H9 (cell line): ENCODE data around the gene ZMYND8. TPM values are rescaled to one million over a fixed set of nuclear protein-coding genes. Genes with fewer than 3 reads are reported as not detected.
A peak's percentile ranks its signal among the peaks of the same experiment; 100 is the strongest.

Source experiments
- DNase-seq: peaks from one replicate; pipeline ENCODE4 v3.0.0-alpha.2; 2017
- H2AFZ ChIP-seq: one replicate; pipeline ENCODE4 v1.6.1; 2013; ENCODE audit warnings: mild to moderate bottlenecking, low read length, control low read depth, moderate library complexity
- H2AK5ac ChIP-seq: 2 replicates; pipeline ENCODE4 v1.6.1; 2013; ENCODE audit warnings: low read length, control low read depth, mixed read lengths; ENCODE audit not compliant: insufficient read length
- H2BK120ac ChIP-seq: one replicate; pipeline ENCODE4 v1.6.1; 2013; ENCODE audit warnings: low read depth, mild to moderate bottlenecking, low read length, control low read depth, inconsistent platforms; ENCODE audit not compliant: poor library complexity, severe bottlenecking
- H2BK12ac ChIP-seq: 2 replicates; pipeline ENCODE4 v1.6.1; 2013; ENCODE audit warnings: low read length, control low read depth, mixed read lengths, low read depth; ENCODE audit not compliant: insufficient read length
- H2BK15ac ChIP-seq: 2 replicates; pipeline ENCODE4 v1.6.1; 2013; ENCODE audit warnings: low read depth, low read length, control low read depth
- H2BK20ac ChIP-seq: one replicate; pipeline ENCODE4 v1.6.1; 2013; ENCODE audit warnings: low read depth, mild to moderate bottlenecking, low read length, control low read depth, inconsistent platforms; ENCODE audit not compliant: poor library complexity, severe bottlenecking
- H2BK5ac ChIP-seq: 2 replicates; pipeline ENCODE4 v1.6.1; 2013; ENCODE audit warnings: low read length, control low read depth, mixed read lengths; ENCODE audit not compliant: insufficient read length
- H3K14ac ChIP-seq: 2 replicates; pipeline ENCODE4 v1.6.1; 2013; ENCODE audit warnings: low read length, control low read depth; ENCODE audit not compliant: insufficient read depth
- H3K18ac ChIP-seq: 2 replicates; pipeline ENCODE4 v1.6.1; 2013; ENCODE audit warnings: low read depth, mild to moderate bottlenecking, mixed read lengths, low read length, control low read depth; ENCODE audit not compliant: insufficient read length
- H3K23ac ChIP-seq: 2 replicates; pipeline ENCODE4 v1.6.1; 2013; ENCODE audit warnings: low read length, control low read depth, mixed read lengths, low read depth; ENCODE audit not compliant: insufficient read length
- H3K23me2 ChIP-seq: 2 replicates; pipeline ENCODE4 v1.6.1; 2013; ENCODE audit warnings: low read depth, mild to moderate bottlenecking, mixed read lengths, low read length, control low read depth; ENCODE audit not compliant: insufficient read length, poor library complexity, severe bottlenecking
- H3K27ac ChIP-seq: 2 replicates; pipeline ENCODE4 v1.5.1; 2013; ENCODE audit warnings: low read length, control low read depth, mixed read lengths, low read depth; ENCODE audit not compliant: insufficient read length
- H3K27me3 ChIP-seq: 2 replicates; pipeline ENCODE4 v1.6.1; 2013; ENCODE audit warnings: low read length, control low read depth, inconsistent platforms; ENCODE audit not compliant: insufficient read depth
- H3K4ac ChIP-seq: 2 replicates; pipeline ENCODE4 v1.6.1; 2013; ENCODE audit warnings: low read depth, mild to moderate bottlenecking, control low read depth, inconsistent platforms, low read length, moderate library complexity
- H3K4me1 ChIP-seq: 2 replicates; pipeline ENCODE4 v1.6.1; 2013; ENCODE audit warnings: low read length, control low read depth, inconsistent platforms; ENCODE audit not compliant: insufficient read depth
- H3K4me2 ChIP-seq: 2 replicates; pipeline ENCODE4 v1.6.1; 2013; ENCODE audit warnings: low read length, control low read depth, mixed read lengths; ENCODE audit not compliant: insufficient read length, insufficient read depth
- H3K56ac ChIP-seq: 2 replicates; pipeline ENCODE4 v1.6.1; 2013; ENCODE audit warnings: low read depth, mild to moderate bottlenecking, mixed read lengths, low read length, control low read depth; ENCODE audit not compliant: insufficient read length
- H3K79me1 ChIP-seq: 2 replicates; pipeline ENCODE4 v1.6.1; 2013; ENCODE audit warnings: low read depth, mild to moderate bottlenecking, moderate library complexity, low read length, control low read depth, inconsistent platforms; ENCODE audit not compliant: insufficient read depth, poor library complexity, severe bottlenecking
- H3K79me2 ChIP-seq: 2 replicates; pipeline ENCODE4 v1.6.1; 2013; ENCODE audit warnings: low read length, control low read depth, inconsistent platforms; ENCODE audit not compliant: insufficient read depth
- H3K9ac ChIP-seq: 2 replicates; pipeline ENCODE4 v1.6.1; 2013; ENCODE audit warnings: low read length, control low read depth, mixed read lengths; ENCODE audit not compliant: insufficient read length; ENCODE audit errors: extremely low read depth
- H3K9me3 ChIP-seq: one replicate; pipeline ENCODE4 v1.6.1; 2013; ENCODE audit warnings: low read depth, low read length, inconsistent platforms; ENCODE audit not compliant: control insufficient read depth
- H3T11ph ChIP-seq: one replicate; pipeline ENCODE4 v1.6.1; 2013; ENCODE audit warnings: mild to moderate bottlenecking, low read length, control low read depth, inconsistent platforms
- H4K20me1 ChIP-seq: one replicate; pipeline ENCODE4 v1.6.1; 2013; ENCODE audit not compliant: control insufficient read depth, insufficient read length, insufficient read depth
- H4K5ac ChIP-seq: 2 replicates; pipeline ENCODE4 v1.6.1; 2013; ENCODE audit warnings: low read depth, mild to moderate bottlenecking, mixed read lengths, low read length, control low read depth; ENCODE audit not compliant: insufficient read length
- H4K8ac ChIP-seq: replicated peaks from 2 replicates; pipeline ENCODE4 v1.6.1; 2013; ENCODE audit warnings: low read length, control low read depth, mixed read lengths, low read depth; ENCODE audit not compliant: insufficient read length
- H4K91ac ChIP-seq: 2 replicates; pipeline ENCODE4 v1.6.1; 2013; ENCODE audit warnings: low read depth, mild to moderate bottlenecking, moderate library complexity, mixed read lengths, low read length, control low read depth; ENCODE audit not compliant: insufficient read length
- H3K27ac Mint-ChIP-seq, 3 experiments: 2 replicates in 2 of 3; 3 replicates in 1 of 3; pipeline ENCODE4 v1.8.0; 2020 to 2021; ENCODE audit warnings: mixed read lengths in 3 of 3, mild to moderate bottlenecking in 1 of 3, moderate library complexity in 1 of 3
- H3K27me3 Mint-ChIP-seq: 2 replicates; pipeline ENCODE4 v1.8.0; 2021; ENCODE audit warnings: low read depth, mild to moderate bottlenecking, moderate library complexity, mixed read lengths
- H3K36me3 Mint-ChIP-seq, 3 experiments: 2 replicates in 2 of 3; 3 replicates in 1 of 3; pipeline ENCODE4 v1.8.0; 2020 to 2021; ENCODE audit warnings: low read depth in 3 of 3, mixed read lengths in 3 of 3; ENCODE audit not compliant: insufficient read depth in 1 of 3
- H3K4me1 Mint-ChIP-seq, 2 experiments: 2 replicates each; pipeline ENCODE4 v1.8.0; 2020; ENCODE audit warnings: mixed read lengths in 2 of 2
- H3K4me3 Mint-ChIP-seq, 2 experiments: 2 replicates in 1 of 2; 3 replicates in 1 of 2; pipeline ENCODE4 v1.8.0; 2020 to 2021; ENCODE audit warnings: mild to moderate bottlenecking in 2 of 2, mixed read lengths in 2 of 2, moderate library complexity in 1 of 2
- H3K9me3 Mint-ChIP-seq, 2 experiments: 2 replicates in 1 of 2; 3 replicates in 1 of 2; pipeline ENCODE4 v1.8.0; 2020; ENCODE audit warnings: mild to moderate bottlenecking in 2 of 2, mixed read lengths in 2 of 2, moderate library complexity in 1 of 2
- WGBS: extraction: QIAGEN DNeasy Blood & Tissue Kit; methylation state at CpG from one replicate; pipeline ENCODE4 v1.1.7; 2013; ENCODE audit warnings: missing lambda C conversion rate, low lambda C conversion rate, mixed read lengths; ENCODE audit not compliant: insufficient read length; ENCODE audit errors: extremely low coverage; 5-methylcytosine and 5-hydroxymethylcytosine counted together
- total RNA-seq: library from RNA; stranded (reverse); gene quantifications from 2 replicates; pipeline ENCODE4 v1.2.1, GENCODE V29; 2021
- TF ChIP-seq, protein P1 (sequence below): fragments of 200-600 bp; sonication (generic); conservative IDR thresholded peaks from 3 replicates; pipeline ENCODE4 v1.8.0; 2021; ENCODE audit warnings: antibody characterized with exemption, mild to moderate bottlenecking

ZMYND8 gene
- total RNA-seq, 1 experiment from 2014 or later: 158 TPM

DNA sequence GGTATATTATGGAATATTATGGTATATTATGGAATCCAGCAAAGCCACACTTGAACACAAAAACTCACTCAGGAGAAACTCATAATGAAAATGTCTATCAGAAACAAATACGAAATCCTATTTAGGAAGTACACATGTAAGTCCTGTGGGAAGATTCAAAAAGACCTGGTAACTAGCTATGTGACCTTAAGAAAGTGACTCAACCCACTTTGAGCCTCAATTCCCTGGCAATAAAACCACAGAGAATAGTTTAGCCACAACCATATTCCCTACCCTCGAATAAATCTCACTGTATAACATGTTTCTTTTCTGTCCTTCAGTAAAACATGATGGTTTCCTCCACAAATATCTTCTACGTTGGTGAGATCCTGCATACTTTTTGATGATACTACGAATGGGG lies 56.4 kb downstream of the ZMYND8 start:
- H3K27me3 ChIP-seq: no peaks in the 10 kb centered on the region
- no peak overlapping the region for H3K14ac ChIP-seq
- H3K27me3 Mint-ChIP-seq: no peaks in the 10 kb centered on the region
- no peak overlapping the region for H3K18ac ChIP-seq
- TF ChIP-seq, protein P1, sequence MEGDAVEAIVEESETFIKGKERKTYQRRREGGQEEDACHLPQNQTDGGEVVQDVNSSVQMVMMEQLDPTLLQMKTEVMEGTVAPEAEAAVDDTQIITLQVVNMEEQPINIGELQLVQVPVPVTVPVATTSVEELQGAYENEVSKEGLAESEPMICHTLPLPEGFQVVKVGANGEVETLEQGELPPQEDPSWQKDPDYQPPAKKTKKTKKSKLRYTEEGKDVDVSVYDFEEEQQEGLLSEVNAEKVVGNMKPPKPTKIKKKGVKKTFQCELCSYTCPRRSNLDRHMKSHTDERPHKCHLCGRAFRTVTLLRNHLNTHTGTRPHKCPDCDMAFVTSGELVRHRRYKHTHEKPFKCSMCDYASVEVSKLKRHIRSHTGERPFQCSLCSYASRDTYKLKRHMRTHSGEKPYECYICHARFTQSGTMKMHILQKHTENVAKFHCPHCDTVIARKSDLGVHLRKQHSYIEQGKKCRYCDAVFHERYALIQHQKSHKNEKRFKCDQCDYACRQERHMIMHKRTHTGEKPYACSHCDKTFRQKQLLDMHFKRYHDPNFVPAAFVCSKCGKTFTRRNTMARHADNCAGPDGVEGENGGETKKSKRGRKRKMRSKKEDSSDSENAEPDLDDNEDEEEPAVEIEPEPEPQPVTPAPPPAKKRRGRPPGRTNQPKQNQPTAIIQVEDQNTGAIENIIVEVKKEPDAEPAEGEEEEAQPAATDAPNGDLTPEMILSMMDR: no peak
- no peak overlapping the region for H3K27ac ChIP-seq
- H3K56ac ChIP-seq: no peak overlapping the region
- no peak overlapping the region for H2BK20ac ChIP-seq
- H4K91ac ChIP-seq: no peak overlapping the region
- H3K4me1 ChIP-seq: no peaks in the 10 kb centered on the region
- H3K9me3 Mint-ChIP-seq: no peaks in the 10 kb centered on the region
- peak overlapping the region in 2 of 3 experiments; percentile 13 to 76; a peak in 3 of 7 replicates for H3K27ac Mint-ChIP-seq
- H4K5ac ChIP-seq: no peak overlapping the region
- WGBS: no CpG with 5 or more reads among the region's 4 CpGs
- H3K4me1 Mint-ChIP-seq: peaks cover 24 to 32% of the 10 kb centered on the region in 2 experiments
- no peaks in the 10 kb centered on the region for H3K9me3 ChIP-seq
- H2BK120ac ChIP-seq: no peak overlapping the region
- H4K8ac ChIP-seq: no peak overlapping the region
- H3K4ac ChIP-seq: no peak overlapping the region
- no peak for DNase-seq
- H3K9ac ChIP-seq: no peak overlapping the region
- no peak overlapping the region for H2BK5ac ChIP-seq
- peaks cover 3% of the 10 kb centered on the region for H3K79me1 ChIP-seq
- no peak overlapping the region for H2BK12ac ChIP-seq
- no peak overlapping the region for H3K4me2 ChIP-seq
- H3K4me3 Mint-ChIP-seq: no peak overlapping the region
- H2AFZ ChIP-seq: no peak overlapping the region
- H4K20me1 ChIP-seq: no peaks in the 10 kb centered on the region
- H3K23me2 ChIP-seq: no peaks in the 10 kb centered on the region
- H2AK5ac ChIP-seq: no peak overlapping the region
- H3K36me3 Mint-ChIP-seq: peaks cover 55 to 88% (median 80%) of the 10 kb centered on the region in 3 experiments; a peak in 6 of 7 replicates
- H2BK15ac ChIP-seq: no peak overlapping the region
- no peak overlapping the region for H3T11ph ChIP-seq
- peaks cover 6% of the 10 kb centered on the region; the same call in 1 of the 2 replicates for H3K79me2 ChIP-seq
- H3K23ac ChIP-seq: no peak overlapping the region
